Tibial artery (tissue), 4 donors: ENCODE data around the gene MYO5A.

Experiments
- DNase-seq, 2 donors: peaks; one replicate each; pipeline ENCODE4 v3.0.0-alpha.2; 2019
- H3K27ac ChIP-seq, 2 donors: fragments of 200-600 bp; sonication (generic) in 1 of 2; 1 replicate in 1 of 2; 2 replicates in 1 of 2; pipeline ENCODE4 v1.5.1; 2018 to 2019; ENCODE audit warnings: mild to moderate bottlenecking in 1 of 2
- H3K27me3 ChIP-seq, 2 donors: fragments of 200-600 bp; sonication (generic) in 1 of 2; one replicate each; pipeline versions ENCODE4 v1.5.1 to v1.6.0; 2016 to 2019
- H3K36me3 ChIP-seq, 3 donors: fragments of 200-600 bp; sonication (generic) in 2 of 3; one replicate each; pipeline ENCODE4 v1.5.1; 2016 to 2019; ENCODE audit warnings: mild to moderate bottlenecking in 2 of 3
- H3K4me1 ChIP-seq, 4 donors: fragments of 200-600 bp; sonication (generic) in 2 of 4; 1 replicate in 3 of 4; 2 replicates in 1 of 4; pipeline ENCODE4 v1.5.1; 2016 to 2019
- H3K4me3 ChIP-seq, 2 donors: fragments of 200-600 bp; sonication (generic) in 1 of 2; 1 replicate in 1 of 2; 2 replicates in 1 of 2; pipeline ENCODE4 v1.5.1; 2018 to 2019; ENCODE audit warnings: mild to moderate bottlenecking in 2 of 2
- H3K9me3 ChIP-seq, 3 donors: fragments of 200-600 bp; sonication (generic) in 1 of 3; one replicate each; pipeline ENCODE4 v1.5.1; 2016 to 2019
- intact Hi-C: fragments of 100-400 bp; cut with DNase I; formaldehyde crosslinking; loops from one replicate; pipeline ENCODE4 v1.15.0; 2023; ENCODE audit warnings: low total_unique reads
- TF ChIP-seq, protein P1 (sequence below), 2 experiments: fragments of 200-600 bp in 1 of 2; fragments of 450-650 bp in 1 of 2; IDR thresholded peaks; one replicate each; pipeline ENCODE4 v1.5.1; 2017 to 2019; ENCODE audit warnings: antibody characterized with exemption in 2 of 2, mild to moderate bottlenecking in 1 of 2, moderate library complexity in 1 of 2

The MYO5A gene

DNA sequence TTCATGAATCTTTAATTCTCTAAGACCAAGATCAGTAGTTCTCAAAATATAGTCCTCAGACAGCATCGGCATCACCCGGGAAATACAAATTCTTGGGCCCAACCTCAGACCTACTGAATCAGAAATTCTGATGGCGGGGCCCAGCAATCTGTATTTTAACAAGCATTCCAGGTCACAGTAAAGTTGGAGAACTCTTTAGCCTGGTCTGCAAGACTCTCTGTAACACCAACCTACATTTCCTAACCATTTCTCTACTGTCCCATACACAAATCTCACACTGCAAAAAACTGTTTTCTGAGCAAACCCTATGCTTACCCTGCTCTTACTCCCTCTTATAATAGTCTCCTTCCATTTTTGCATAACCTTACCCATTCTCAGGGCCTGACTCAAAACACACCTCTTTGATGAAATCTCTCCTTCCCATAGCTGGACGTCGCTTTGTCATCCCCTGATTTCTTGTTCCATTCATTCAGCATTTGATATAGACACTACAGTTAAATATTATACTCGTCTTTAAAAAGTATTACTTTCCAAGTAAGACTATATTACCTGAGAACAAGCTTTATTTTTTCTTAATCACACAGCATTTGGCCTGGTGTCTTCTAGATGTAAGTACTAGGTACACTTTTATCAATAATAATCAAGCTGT, 149.8 kb downstream of the MYO5A start:
- intact Hi-C loops = no loop called here
- Histone ChIP-seq H3K27me3 (no peaks in the 10 kb centered on the region), H3K4me3 (no peak overlapping the region), H3K36me3 (peaks cover 69 to 89% (median 76%) of the 10 kb centered on the region in 3 donors), H3K9me3 (no peaks in the 10 kb centered on the region), H3K4me1 (no peaks in the 10 kb centered on the region), H3K27ac (no peak overlapping the region)
- no peak for DNase-seq
- TF ChIP-seq, protein P1, sequence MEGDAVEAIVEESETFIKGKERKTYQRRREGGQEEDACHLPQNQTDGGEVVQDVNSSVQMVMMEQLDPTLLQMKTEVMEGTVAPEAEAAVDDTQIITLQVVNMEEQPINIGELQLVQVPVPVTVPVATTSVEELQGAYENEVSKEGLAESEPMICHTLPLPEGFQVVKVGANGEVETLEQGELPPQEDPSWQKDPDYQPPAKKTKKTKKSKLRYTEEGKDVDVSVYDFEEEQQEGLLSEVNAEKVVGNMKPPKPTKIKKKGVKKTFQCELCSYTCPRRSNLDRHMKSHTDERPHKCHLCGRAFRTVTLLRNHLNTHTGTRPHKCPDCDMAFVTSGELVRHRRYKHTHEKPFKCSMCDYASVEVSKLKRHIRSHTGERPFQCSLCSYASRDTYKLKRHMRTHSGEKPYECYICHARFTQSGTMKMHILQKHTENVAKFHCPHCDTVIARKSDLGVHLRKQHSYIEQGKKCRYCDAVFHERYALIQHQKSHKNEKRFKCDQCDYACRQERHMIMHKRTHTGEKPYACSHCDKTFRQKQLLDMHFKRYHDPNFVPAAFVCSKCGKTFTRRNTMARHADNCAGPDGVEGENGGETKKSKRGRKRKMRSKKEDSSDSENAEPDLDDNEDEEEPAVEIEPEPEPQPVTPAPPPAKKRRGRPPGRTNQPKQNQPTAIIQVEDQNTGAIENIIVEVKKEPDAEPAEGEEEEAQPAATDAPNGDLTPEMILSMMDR (IDR thresholded peaks at IDR 0.05) = no peak

DNA sequence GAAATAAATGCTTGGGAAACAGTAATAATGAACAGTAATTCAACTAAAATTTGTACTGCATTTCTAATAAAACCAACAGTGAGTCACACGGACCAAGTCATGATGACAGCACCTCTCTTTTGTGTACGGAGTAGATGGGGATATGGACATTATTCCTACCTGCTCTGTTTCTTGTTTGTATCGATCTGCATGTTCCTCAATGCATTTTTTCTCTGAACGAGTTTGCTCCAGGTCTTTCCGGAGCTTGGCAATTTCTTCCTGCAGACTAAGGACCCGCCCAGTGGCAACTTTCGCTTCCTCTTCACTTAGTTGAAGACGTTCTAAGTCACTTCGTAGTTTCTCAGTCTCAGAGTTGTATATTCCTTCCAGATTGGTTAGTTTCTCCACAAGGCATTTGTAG, 158.7 kb downstream of the MYO5A start:
- Histone ChIP-seq H3K36me3 (peaks cover 61 to 71% (median 64%) of the 10 kb centered on the region in 3 donors), H3K9me3 (no peaks in the 10 kb centered on the region), H3K27ac (no peak overlapping the region), H3K4me3 (no peak overlapping the region), H3K4me1 (no peaks in the 10 kb centered on the region), H3K27me3 (no peaks in the 10 kb centered on the region)
- DNase-seq = peak in 1 of 2 donors; percentile 59
- intact Hi-C loops = no loop called here
- TF ChIP-seq, protein P1 (IDR thresholded peaks at IDR 0.05) = no peak

DNA sequence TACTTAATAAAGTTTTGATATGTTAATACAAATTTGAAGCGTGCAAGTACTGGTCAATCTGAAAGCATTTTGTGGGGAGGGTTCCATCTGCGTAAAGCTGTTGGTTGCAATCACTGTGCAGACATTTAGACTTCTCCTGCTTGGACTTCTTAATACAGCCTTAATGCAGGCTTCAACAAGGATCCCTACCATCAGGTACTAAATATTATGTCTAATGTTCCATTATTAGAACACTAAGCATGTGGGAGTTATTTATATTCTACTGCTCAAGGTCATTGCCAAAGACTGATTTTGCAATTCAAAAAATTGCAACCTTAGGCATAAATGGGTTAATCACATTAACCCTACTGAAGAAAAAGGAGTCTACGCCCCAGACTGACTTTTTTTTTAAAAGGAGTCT, 159.2 kb downstream of the MYO5A start:
- H3K9me3 ChIP-seq = no peaks in the 10 kb centered on the region
- peaks cover 61 to 71% (median 63%) of the 10 kb centered on the region in 3 donors for H3K36me3 ChIP-seq
- intact Hi-C loops = no loop called here
- no peaks in the 10 kb centered on the region for H3K4me1 ChIP-seq
- H3K27ac ChIP-seq = no peak overlapping the region
- no peaks in the 10 kb centered on the region for H3K27me3 ChIP-seq
- TF ChIP-seq, protein P1 (IDR thresholded peaks at IDR 0.05) = no peak
- DNase-seq = no peak
- H3K4me3 ChIP-seq = no peak overlapping the region

DNA sequence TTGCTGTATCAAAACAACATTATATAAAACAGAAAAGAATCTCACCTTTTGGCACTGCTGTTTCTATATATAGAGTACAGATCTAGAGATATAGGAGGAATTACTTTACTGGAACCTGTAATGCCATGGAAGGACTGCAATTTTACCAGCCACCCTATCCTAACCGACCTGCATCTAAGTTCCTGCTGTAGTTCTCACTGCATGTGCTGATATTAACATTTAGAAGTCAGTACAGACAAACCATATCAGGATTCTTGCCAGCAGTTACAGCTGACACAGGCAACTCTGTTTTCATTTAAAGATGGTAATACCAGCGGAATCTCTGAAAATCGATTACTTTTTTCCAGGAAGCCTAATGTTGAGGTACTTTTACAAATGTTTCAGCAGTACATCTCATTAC, 159.7 kb downstream of the MYO5A start:
- peaks cover 59 to 71% (median 60%) of the 10 kb centered on the region in 3 donors for H3K36me3 ChIP-seq
- intact Hi-C loops = no loop called here
- no peak overlapping the region for H3K27ac ChIP-seq
- no peaks in the 10 kb centered on the region for H3K27me3 ChIP-seq
- H3K9me3 ChIP-seq = no peaks in the 10 kb centered on the region
- no peaks in the 10 kb centered on the region for H3K4me1 ChIP-seq
- no peak overlapping the region for H3K4me3 ChIP-seq
- no peak for DNase-seq
- TF ChIP-seq, protein P1 (IDR thresholded peaks at IDR 0.05) = no peak

DNA sequence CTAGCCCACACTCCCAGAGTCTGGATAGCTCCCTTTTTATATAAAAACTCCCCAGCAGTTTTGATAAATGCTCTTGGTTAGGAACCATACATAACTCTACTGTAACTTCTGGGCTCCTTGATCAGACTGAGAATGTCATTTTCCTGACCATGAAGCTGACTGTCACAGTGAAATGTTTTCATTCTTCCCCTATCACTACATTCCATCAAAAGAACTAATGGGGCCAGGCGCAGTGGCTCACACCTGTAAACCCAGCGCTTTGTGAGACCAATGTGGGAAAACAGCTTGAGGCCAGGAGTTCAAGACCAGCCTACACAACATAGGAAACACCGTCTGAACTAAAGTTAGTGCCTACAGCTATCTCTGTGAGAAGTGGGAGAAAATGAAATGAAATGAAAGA, 160.3 kb downstream of the MYO5A start:
- no peaks in the 10 kb centered on the region for H3K4me1 ChIP-seq
- peaks cover 53 to 77% (median 58%) of the 10 kb centered on the region in 3 donors for H3K36me3 ChIP-seq
- TF ChIP-seq, protein P1 (IDR thresholded peaks at IDR 0.05) = no peak
- H3K4me3 ChIP-seq = no peak overlapping the region
- intact Hi-C loops = no loop called here
- H3K27ac ChIP-seq = no peak overlapping the region
- no peak for DNase-seq
- H3K27me3 ChIP-seq = no peaks in the 10 kb centered on the region
- H3K9me3 ChIP-seq = no peaks in the 10 kb centered on the region
